Measurements from ENCODE around the gene PGM1.

The PGM1 gene

DNA sequence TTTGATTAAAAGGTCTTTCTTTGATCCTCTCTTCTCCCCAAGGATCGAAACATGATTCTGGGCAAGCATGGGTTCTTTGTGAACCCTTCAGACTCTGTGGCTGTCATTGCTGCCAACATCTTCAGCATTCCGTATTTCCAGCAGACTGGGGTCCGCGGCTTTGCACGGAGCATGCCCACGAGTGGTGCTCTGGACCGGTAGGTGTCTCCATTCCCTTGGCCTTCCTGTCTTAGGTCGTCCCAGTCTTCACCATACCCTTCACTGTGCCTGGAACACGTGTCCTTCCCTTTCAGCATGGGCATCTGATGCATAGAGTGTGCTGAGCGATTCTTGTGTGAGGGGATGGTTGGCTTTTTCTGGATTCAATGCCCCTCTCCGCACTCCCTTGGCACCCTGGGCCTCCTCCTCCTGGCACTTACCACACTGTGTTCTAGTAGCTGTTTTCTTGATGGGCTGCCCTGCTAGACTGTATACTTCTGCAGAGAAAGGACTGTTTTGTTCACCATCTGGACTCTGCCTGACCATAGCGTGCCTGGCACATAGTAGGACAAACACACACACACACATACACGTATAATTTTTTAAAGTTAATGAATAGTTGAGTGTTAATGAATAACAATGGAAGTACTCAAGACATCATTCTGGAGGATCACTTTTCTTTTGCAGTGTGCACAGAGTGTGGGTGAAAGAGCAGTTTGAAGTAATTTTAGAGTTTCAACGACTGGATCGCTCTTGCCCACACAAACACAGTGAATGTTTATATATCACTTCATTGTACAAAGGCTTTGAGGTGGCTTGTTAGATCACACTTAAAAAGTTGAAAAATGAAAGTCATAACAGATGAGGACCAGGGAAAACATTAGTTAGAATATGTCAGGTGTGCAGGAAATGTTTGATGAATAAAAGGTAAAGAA, 43.2 kb downstream of the PGM1 start:
- TF ChIP-seq, protein P1, sequence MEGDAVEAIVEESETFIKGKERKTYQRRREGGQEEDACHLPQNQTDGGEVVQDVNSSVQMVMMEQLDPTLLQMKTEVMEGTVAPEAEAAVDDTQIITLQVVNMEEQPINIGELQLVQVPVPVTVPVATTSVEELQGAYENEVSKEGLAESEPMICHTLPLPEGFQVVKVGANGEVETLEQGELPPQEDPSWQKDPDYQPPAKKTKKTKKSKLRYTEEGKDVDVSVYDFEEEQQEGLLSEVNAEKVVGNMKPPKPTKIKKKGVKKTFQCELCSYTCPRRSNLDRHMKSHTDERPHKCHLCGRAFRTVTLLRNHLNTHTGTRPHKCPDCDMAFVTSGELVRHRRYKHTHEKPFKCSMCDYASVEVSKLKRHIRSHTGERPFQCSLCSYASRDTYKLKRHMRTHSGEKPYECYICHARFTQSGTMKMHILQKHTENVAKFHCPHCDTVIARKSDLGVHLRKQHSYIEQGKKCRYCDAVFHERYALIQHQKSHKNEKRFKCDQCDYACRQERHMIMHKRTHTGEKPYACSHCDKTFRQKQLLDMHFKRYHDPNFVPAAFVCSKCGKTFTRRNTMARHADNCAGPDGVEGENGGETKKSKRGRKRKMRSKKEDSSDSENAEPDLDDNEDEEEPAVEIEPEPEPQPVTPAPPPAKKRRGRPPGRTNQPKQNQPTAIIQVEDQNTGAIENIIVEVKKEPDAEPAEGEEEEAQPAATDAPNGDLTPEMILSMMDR (IDR thresholded peaks at IDR 0.05), result no peak

DNA sequence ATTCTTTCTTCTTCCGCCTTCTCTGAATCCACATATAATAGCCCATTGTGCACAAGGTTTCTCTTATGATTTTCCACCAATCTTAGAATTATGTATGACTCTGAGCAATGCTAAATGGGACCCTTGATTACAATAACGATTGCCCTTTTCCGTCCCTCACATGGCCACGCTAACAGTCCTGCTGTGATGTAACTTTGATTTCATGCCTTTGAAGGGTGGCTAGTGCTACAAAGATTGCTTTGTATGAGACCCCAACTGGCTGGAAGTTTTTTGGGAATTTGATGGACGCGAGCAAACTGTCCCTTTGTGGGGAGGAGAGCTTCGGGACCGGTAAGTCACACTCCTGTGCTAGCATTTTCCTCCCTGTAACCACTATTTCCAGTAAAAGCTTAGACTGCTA, 45.3 kb downstream of the PGM1 start:
- TF ChIP-seq, protein P1 (IDR thresholded peaks at IDR 0.05), result no peak

DNA sequence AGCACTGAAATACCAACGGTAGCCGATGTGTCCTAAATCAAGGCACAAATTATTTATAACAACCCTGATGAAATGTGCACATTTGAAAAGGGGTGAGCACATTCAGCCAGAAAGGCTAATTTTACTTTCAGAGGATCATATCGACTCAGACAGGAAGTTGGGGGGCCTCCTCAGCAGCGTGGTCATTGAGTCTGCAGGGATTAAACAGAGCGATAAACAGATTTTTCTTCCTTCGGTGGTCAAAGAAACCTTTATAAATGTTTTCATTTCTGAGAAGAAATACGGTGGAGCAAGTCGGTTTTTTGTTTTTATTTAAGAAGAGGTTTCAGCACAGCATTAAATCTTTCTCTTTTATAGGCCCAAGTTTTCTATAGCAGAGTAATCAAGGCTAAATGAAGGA, 45.7 kb downstream of the PGM1 start:
- TF ChIP-seq, protein P1 (IDR thresholded peaks at IDR 0.05), result no peak

DNA sequence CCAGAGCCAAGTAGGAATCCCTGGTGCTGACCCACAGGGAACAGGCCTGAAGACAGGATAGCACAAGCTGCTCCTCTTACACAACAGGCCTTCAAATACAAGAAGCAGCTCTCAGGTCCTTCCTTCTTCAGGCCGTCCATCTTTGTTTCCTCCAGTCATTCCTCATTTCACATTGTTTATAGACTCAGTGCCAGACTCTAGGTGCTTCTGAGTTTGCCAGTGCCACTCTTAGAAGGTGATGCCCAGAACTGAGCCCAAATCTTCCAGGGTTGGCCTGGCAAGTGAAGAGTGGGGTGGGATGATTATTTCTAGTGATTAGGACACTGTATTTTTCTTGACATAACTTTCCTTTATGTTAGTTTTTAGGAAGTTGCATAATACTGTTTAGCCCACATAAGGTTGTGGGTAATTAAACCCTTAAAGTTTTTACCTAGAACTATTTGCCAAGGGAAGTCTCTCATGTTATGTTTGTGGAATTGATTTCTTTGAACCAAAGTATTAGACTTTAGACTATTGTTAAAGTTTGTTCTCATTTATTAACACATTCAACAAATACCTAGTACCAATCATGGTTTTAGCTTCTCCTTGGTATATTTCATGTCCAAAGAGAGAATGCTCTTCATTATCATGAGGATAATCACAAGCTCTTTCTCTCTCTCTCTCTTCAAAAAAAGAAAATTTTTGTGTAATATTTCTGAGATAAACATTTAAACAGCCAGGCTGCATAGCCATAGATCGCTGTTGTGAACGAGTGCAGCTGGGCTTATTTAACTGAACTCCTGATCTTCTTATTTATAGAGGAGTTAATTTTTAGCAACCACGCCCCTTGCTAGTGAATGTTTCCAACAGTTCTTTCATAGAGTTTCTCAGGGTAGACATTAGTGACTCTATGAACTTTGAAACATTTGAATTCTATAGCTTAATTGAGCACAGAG, 47.7 kb downstream of the PGM1 start:
- TF ChIP-seq, protein P1 (IDR thresholded peaks at IDR 0.05), result no peak

GRCh38 chr1:63641615-63642014, 48.4 kb downstream of the PGM1 start:
- TF ChIP-seq, protein P1 (IDR thresholded peaks at IDR 0.05), result no peak

- TF ChIP-seq, protein P1 (IDR thresholded peaks at IDR 0.05), result no peak
Observed at GRCh38 chr1:63642901-63643300, 49.7 kb downstream of the PGM1 start.

DNA sequence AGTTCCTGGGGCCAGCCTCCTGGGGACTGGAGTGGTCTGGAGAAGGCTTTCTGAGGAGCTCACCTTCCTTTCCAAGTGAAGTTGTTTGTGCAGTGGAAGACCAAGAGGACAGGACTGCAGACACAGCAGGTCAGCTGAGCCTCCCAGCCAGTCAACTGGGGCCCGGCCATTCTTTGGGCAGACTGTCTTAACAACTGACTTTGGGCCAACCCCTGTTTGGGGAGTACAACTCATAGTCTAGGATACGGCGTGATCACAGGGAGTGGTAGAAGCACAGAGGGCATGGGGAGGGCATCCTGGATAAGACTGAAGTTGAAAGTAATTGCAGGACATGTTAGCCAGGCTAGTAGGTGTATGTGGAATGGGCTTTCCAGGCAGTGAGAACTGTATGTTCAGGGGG, 50.3 kb downstream of the PGM1 start:
- TF ChIP-seq, protein P1 (IDR thresholded peaks at IDR 0.05), result no peak

All from LNCAP (cell line).